ENCODE results near the gene NETO1. TPM values are rescaled to one million over a fixed set of nuclear protein-coding genes. Genes with fewer than 3 reads are reported as not detected.

The NETO1 gene
- total RNA-seq, result not detected in 2 replicates

DNA sequence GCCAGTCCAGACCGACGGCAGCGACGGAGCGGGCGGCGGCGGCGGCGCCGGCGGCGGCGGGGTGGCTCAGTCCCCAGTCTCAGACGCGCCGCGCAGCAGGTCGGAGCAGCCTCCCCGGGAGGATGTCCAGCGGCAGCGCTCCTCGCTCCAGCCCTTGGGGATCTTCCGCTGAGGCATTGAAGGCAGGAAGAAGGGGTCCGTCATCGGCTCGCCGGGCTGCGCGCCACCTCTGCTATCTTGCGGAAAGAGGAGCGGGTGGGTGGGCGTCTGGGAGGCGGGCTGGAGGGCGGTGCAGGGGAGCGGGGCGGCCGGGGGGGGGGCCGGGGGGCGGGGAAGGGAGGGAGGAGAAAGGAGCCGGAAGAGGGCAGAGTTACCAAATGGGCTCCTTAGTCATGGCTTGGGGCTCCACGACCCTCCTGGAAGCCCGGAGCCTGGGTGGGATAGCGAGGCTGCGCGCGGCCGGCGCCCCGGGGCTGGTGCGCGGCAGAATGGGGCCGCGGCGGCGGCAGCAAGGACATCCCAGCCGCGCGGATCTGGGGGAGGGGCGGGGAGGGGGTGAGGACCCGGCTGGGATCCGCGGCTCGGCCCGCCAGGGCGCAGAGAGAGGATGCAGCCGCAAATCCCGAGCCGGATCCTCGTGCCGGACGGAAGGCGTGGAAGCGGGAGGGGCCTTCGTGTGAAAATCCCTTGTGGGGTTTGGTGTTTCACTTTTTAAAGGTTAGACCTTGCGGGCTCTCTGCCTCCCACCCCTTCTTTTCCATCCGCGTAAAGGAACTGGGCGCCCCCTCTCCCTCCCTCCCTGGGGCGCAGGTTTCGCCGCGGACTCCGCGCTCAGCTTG lies at the start of gene NETO1:
TSS of gene NETO1 (minus strand) at position 242 of the 839 bp plus-strand sequence. CDS start 696 bp downstream, outside the sequence.

Measured in endothelial cell of coronary artery (primary cell).